Mucosa of descending colon (tissue), 3 donors: ENCODE results near the gene SDK1. TPM values are rescaled to one million over a fixed set of nuclear protein-coding genes. Genes with fewer than 3 reads are reported as not detected.

ENCODE experiments used
- ATAC-seq: fragments of 200-7000 bp; cut with Tn5 transposase; one replicate; pipeline ENCODE4 v1.9.1; 2020; ENCODE audit warnings: mild to moderate bottlenecking, moderate library complexity
- DNase-seq, 3 donors: peaks; one replicate each; pipeline ENCODE4 v3.0.0-alpha.2; 2020
- H3K36me3 ChIP-seq: fragments of 200-600 bp; one replicate; pipeline ENCODE4 v1.8.0; 2021; ENCODE audit warnings: low read depth, mild to moderate bottlenecking
- H3K4me1 ChIP-seq: fragments of 200-600 bp; one replicate; pipeline ENCODE4 v1.8.0; 2021; ENCODE audit warnings: low read depth, mild to moderate bottlenecking
- H3K4me3 ChIP-seq: fragments of 200-600 bp; one replicate; pipeline ENCODE4 v1.8.0; 2021; ENCODE audit warnings: mild to moderate bottlenecking
- H3K9me3 ChIP-seq: fragments of 200-600 bp; one replicate; pipeline ENCODE4 v1.8.0; 2021; ENCODE audit warnings: mild to moderate bottlenecking
- intact Hi-C, 2 donors: fragments of 100-400 bp; cut with DNase I in 1 of 2; cut with micrococcal nuclease in 1 of 2; formaldehyde crosslinking; loops; one replicate each; pipeline versions ENCODE4 v1.11.0 to v1.11.1; 2022; cut with DNase I, micrococcal nuclease
- total RNA-seq, 3 donors: library from RNA; stranded (reverse); fragmentation: NEBNext Ultra II Directional in 2 of 3; extraction: Animal tissue kit (Norgen Biotek cat#: 25700) in 2 of 3; gene quantifications; one replicate each; pipeline versions ENCODE4 v1.2.1 to v1.2.4, GENCODE V29; 2021 to 2023
- TF ChIP-seq, protein P1 (sequence below): fragments of 200-600 bp; IDR thresholded peaks from one replicate; pipeline ENCODE4 v1.8.0; 2022; ENCODE audit warnings: antibody characterized with exemption, mild to moderate bottlenecking
- donor health status: DM: no; HTN: no; CAD: no; lungs with moderate emphysema.
- donor health status: DM: no; HTN: no; CAD: no.
- donor health status: DM: no; HTN: yes; CAD: no.

The SDK1 gene
- total RNA-seq, 3 donors from 2014 or later, result 2.7 to 20.2 (median 4.2) TPM

DNA sequence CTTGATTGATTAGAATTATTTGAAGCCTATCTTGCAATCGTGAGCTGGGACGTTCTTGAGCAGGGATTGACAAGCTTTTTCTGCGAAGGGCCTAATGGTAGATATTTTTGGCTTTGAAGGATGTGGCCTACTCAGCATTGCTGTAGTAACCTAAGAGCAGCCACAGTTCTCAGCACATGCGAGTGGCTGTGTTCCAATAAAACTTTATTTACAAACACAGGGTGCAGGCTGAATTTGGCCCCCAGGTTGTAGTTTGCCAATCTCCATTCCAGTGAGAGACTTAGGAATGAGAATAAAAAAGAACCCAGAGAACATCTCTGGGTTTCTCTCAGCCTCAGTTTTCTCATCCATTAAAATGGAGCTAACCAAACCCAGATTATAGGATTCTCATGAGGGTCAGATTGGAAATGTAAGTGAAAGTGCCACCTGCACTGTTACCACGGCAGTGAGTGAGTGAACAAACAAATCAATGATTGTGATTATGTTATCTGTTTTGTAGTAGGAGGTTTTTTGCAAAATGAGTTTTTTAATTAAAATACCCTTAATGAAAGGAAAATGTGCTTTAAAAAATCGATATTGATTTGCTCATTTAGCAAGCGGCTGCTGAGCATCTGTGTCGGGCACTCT lies 664.0 kb downstream of the SDK1 start:
- DNase-seq, result no peak
- no peaks in the 10 kb centered on the region for H3K4me1 ChIP-seq
- no peaks in the 10 kb centered on the region for H3K36me3 ChIP-seq
- H3K9me3 ChIP-seq, result no peaks in the 10 kb centered on the region
- H3K4me3 ChIP-seq, result no peak overlapping the region
- TF ChIP-seq, protein P1, sequence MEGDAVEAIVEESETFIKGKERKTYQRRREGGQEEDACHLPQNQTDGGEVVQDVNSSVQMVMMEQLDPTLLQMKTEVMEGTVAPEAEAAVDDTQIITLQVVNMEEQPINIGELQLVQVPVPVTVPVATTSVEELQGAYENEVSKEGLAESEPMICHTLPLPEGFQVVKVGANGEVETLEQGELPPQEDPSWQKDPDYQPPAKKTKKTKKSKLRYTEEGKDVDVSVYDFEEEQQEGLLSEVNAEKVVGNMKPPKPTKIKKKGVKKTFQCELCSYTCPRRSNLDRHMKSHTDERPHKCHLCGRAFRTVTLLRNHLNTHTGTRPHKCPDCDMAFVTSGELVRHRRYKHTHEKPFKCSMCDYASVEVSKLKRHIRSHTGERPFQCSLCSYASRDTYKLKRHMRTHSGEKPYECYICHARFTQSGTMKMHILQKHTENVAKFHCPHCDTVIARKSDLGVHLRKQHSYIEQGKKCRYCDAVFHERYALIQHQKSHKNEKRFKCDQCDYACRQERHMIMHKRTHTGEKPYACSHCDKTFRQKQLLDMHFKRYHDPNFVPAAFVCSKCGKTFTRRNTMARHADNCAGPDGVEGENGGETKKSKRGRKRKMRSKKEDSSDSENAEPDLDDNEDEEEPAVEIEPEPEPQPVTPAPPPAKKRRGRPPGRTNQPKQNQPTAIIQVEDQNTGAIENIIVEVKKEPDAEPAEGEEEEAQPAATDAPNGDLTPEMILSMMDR, result no peak
- no peak for ATAC-seq
- intact Hi-C loops, result no loop called here

DNA sequence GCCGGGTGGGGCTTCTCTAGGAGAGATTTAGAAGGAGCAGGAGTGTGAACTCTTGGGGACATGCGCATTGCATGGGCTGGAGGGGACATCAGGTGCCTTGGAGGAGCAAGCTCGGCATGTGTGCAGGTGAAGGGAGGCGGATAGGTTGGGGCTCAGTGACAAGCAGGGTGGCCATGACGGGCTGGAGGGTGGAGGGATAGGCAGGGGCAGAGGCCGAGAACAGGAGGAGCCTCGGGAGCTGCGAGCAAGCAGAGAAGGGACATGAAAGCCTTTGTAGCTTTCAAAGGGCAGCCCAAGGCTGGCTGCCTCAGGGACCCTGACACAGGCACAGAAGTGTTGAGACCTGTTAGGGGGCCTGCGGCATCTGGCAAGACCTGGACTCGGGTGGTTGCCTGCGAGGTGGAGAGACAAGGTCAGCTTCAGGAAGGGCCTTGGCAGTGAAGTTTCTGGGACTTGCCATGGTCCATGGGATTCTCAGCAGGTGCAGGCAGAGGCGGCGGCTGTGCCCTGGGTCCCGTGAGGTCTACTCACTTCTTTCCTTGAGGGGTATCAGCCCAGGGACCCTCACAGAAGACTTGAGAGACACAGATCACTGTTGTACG lies 664.8 kb downstream of the SDK1 start:
- Histone ChIP-seq H3K4me3 (no peak overlapping the region), H3K4me1 (no peaks in the 10 kb centered on the region), H3K9me3 (no peaks in the 10 kb centered on the region), H3K36me3 (no peaks in the 10 kb centered on the region)
- DNase-seq (no peak), ATAC-seq (no peak)
- TF ChIP-seq, protein P1, result no peak
- intact Hi-C loops, result no loop called here

DNA sequence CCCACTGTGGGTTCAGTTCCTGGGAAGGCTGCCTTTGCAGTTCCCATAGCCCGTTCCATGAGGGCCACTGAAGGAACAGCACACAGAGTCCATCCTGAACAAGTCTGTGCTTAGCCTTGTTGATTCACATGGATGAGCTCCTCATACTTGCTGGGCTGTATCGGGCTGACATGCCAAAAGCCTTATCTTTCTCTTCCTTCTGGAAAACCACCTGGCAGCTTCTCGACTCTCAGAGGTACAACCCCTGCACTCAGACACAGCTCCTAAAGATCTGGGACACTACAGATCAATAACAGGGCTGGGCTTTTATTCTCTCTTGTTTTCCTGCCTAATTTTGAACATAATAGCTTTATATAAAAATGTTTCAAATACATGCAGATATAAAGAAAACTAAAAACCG lies 667.2 kb downstream of the SDK1 start:
- Histone ChIP-seq H3K4me3 (no peak overlapping the region), H3K36me3 (no peaks in the 10 kb centered on the region), H3K9me3 (no peaks in the 10 kb centered on the region), H3K4me1 (no peaks in the 10 kb centered on the region)
- TF ChIP-seq, protein P1, result no peak
- ATAC-seq (no peak), DNase-seq (no peak)
- intact Hi-C loops, result no loop called here

DNA sequence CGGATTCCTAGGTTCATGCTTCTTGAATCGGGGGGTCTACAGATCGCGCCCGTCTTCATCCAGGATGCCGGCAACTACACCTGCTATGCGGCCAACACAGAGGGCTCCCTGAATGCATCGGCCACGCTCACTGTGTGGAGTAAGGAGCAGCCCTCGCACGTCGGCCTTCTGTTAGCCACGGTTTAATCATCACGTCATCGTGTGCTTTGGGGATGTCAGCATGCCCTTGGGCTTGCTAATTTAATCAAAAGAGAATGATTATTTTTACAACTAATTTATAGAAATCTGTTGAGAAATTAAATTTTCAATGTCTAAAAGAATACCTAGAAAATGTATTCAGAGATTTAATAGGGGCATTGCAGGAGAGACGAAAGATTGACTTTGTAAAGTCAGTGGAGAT lies 668.2 kb downstream of the SDK1 start:
- ATAC-seq, result no peak

DNA sequence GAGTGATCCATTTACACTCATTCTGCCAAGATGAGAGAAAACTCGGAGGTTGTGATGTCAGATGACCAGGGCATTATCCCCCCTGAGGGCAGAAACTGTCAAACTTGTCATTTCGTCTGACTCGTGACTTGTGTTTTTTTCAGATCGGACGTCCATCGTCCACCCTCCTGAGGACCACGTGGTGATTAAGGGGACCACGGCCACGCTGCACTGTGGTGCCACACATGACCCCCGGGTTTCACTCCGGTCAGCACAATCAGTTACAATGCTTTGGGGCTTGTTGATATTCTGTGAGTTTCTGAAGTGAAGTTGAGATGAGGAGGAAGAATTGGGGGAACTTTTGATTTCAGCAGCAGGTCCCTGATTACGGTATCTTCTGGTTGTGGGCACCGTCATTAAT lies 670.3 kb downstream of the SDK1 start:
- no peak for DNase-seq

More for the DNA sequence above, 668.2 kb downstream of the SDK1 start:
- DNase-seq, result no peak
- intact Hi-C loops, result no loop called here
- TF ChIP-seq, protein P1, result no peak
- no peaks in the 10 kb centered on the region for H3K36me3 ChIP-seq
- no peak overlapping the region for H3K4me3 ChIP-seq
- no peaks in the 10 kb centered on the region for H3K9me3 ChIP-seq
- no peaks in the 10 kb centered on the region for H3K4me1 ChIP-seq

More for the DNA sequence above, 670.3 kb downstream of the SDK1 start:
- H3K4me1 ChIP-seq, result no peaks in the 10 kb centered on the region
- TF ChIP-seq, protein P1, result no peak
- intact Hi-C loops, result no loop called here
- no peak overlapping the region for H3K4me3 ChIP-seq
- ATAC-seq, result no peak
- no peaks in the 10 kb centered on the region for H3K9me3 ChIP-seq
- no peaks in the 10 kb centered on the region for H3K36me3 ChIP-seq
